Stimulated activated CD8-positive, alpha-beta memory T cell treated with anti-CD3 and anti-CD28 coated beads, Interleukin-12 subunit alpha, Interleukin-12 subunit beta, amount 100 ng/mL, for 24 hours (primary cell): Measurements from ENCODE around the gene SAMD7.

ENCODE experiments used
- DNase-seq: peaks from one replicate; pipeline ENCODE4 v3.0.0-alpha.2; 2020; ENCODE audit errors: extremely low read depth

SAMD7 gene

GRCh38 chr3:169966428-169966950 lies 55.1 kb downstream of the SAMD7 start, which contains the start of gene SEC62:
TSS of gene SEC62 (plus strand) at chr3:169966807. CDS start at chr3:169966823, 16 bp downstream.
- peak; percentile 81 for DNase-seq

- DNase-seq, result no peak
Observed at GRCh38 chr3:169966951-169967915, 55.9 kb downstream of the SAMD7 start.

DNA sequence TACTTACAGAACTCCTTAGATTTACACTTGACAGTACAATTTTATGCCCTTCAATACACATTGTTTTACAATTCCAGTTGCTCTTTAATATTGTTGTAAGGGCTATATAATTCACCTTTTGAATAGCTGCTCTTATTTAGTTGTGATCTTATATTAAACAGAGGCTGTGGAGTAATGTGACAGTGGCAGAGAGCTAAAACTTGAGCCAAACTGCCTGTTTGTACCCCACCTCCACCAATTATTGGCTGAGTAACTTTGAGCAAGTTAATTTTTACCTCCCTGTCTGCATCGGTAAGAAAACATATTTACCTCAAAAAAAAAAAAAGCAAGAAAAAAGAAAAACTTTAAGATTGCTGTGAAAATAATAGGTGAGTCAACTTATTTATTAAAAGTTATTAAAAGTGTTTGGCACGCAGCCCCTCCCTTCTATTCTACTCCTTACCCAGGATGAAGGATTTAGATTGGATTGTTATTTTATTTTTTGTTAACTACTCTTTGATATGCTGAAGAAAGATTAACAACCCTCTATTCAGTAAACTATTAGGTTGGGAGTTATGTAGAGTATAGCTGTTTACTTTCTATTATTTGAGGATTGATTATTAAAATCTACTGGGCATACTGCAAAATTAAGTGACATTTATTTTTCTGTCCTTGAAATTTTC lies 57.0 kb downstream of the SAMD7 start:
- no peak for DNase-seq

DNA sequence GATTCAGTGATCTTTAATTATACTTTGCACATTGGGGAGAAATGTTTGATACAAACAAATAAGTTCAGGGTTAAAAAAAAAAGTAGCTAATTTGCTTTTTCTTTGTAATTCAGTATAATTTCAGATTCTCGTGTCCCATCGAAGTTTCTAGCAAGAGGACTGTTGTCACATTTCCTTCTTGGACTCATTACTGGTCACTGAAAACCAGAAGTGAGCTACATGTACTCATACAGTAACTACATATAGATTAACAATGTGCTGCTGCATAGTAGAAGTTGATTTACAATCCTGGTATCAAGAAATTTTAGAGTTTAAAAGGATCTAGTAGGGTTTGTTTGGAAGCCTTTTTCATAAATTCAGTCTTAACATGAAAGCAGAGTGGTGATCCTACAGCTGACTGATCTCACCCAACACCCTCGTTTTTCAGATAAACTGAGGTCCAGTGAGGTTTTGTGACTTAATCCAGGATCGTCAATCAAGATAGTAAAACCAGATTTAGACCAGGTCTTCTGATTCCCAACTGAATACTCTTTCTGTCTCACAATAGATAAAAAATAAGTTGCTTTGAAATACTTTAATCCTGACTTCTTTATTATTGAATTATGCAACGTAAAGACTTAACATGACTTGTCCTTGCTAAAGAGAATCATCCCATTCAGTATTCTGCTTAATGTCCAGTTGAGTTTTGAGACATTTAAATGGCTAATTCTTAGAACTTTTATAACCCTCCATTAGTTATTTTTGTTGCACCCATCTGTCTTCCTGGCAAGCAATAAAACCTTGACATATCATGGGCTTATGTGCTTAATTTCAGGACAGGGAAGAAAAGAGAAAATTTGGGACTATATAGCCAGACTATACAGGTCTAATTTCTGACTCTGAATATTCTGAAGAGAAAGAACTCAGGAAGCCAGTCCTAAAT lies 58.1 kb downstream of the SAMD7 start:
- no peak for DNase-seq

DNA sequence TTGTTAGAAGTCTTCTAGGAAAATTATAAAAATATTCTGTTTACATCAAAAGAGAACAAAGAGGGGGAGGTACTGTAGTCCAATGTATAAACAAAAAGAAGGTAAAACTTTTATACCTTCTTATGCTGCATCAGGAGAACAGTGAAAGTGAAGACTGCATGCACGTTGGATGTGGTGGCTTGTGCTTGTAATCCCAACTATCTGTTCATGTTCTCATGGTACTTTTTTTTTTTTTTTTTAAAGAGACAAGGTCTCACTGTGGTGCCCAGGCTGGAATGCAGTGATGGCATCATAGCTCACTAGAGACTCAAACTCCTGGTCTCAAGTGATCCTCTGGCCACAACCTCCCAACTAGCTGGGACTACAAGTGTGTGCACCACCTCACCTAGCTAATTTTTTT lies 59.5 kb downstream of the SAMD7 start:
- no peak for DNase-seq

- DNase-seq, result no peak
Observed at GRCh38 chr3:169971522-169971921, 60.1 kb downstream of the SAMD7 start.

GRCh38 chr3:169980055-169980454 lies 68.7 kb downstream of the SAMD7 start:
- DNase-seq, result no peak

- no peak for DNase-seq
Observed at GRCh38 chr3:169984292-169984691, 72.9 kb downstream of the SAMD7 start.
